Measurements from ENCODE around the gene NFIX. TPM values are rescaled to one million over a fixed set of nuclear protein-coding genes. Genes with fewer than 3 reads are reported as not detected.

NFIX gene
- total and polyA plus RNA-seq, 2 donors from 2014 or later = 4.3 to 65.0 TPM

GRCh38 chr19:13092158-13092543 lies 96.9 kb downstream of the NFIX start:
- DNase-seq (no peak), FAIRE-seq (no peak)
- Histone ChIP-seq H3K4me3 (ENCODE audit: low read length in 3 of 3) (no peak overlapping the region), H3K27ac (ENCODE audit: low read depth in 2 of 2, low read length in 2 of 2) (peak overlapping the region; percentile 32 to 74), H3K27me3 (ENCODE audit: control insufficient read depth, insufficient read depth, low read length) (peaks cover 8% of the 10 kb centered on the region), H3K9ac (ENCODE audit: low read length in 3 of 3) (no peak overlapping the region), H3K4me1 (ENCODE audit: control insufficient read depth in 2 of 3, insufficient read depth in 2 of 3, low read depth in 1 of 3, low read length in 3 of 3) (peaks cover 0 to 25% (median 18%) of the 10 kb centered on the region in 3 donors), H3K36me3 (ENCODE audit: control insufficient read depth in 2 of 3, insufficient read depth in 3 of 3, low read length in 3 of 3) (no peaks in the 10 kb centered on the region), H3K9me3 (ENCODE audit: control insufficient read depth in 2 of 3, insufficient read depth in 1 of 3, low read length in 3 of 3) (no peaks in the 10 kb centered on the region)
- no peak for TF ChIP-seq CTCF (IDR thresholded peaks at IDR 0.05; ENCODE audit: borderline replicate concordance, extremely low read depth, insufficient read depth)
- intact Hi-C loops (cut with DNase I) = no loop called here

- Histone ChIP-seq H3K27me3 (ENCODE audit: control insufficient read depth, insufficient read depth, low read length) (peaks cover 10% of the 10 kb centered on the region), H3K4me1 (ENCODE audit: control insufficient read depth in 2 of 3, insufficient read depth in 2 of 3, low read depth in 1 of 3, low read length in 3 of 3) (peaks cover 0 to 25% (median 18%) of the 10 kb centered on the region in 3 donors), H3K36me3 (ENCODE audit: control insufficient read depth in 2 of 3, insufficient read depth in 3 of 3, low read length in 3 of 3) (no peaks in the 10 kb centered on the region), H3K9ac (ENCODE audit: low read length in 3 of 3) (no peak overlapping the region), H3K27ac (ENCODE audit: low read depth in 2 of 2, low read length in 2 of 2) (peak overlapping the region; percentile 32 to 53), H3K4me3 (ENCODE audit: low read length in 3 of 3) (no peak overlapping the region), H3K9me3 (ENCODE audit: control insufficient read depth in 2 of 3, insufficient read depth in 1 of 3, low read length in 3 of 3) (no peaks in the 10 kb centered on the region)
- FAIRE-seq = no peak
- DNase-seq = peak in 1 of 5 donors; percentile 42
- intact Hi-C loops (cut with DNase I) = no loop called here
- no peak for TF ChIP-seq CTCF (IDR thresholded peaks at IDR 0.05; ENCODE audit: borderline replicate concordance, extremely low read depth, insufficient read depth)
These were observed 97.4 kb downstream of the NFIX start for GRCh38 chr19:13092606-13093235.

GRCh38 chr19:13093407-13094105 lies 98.3 kb downstream of the NFIX start:
- Histone ChIP-seq H3K9me3 (ENCODE audit: control insufficient read depth in 2 of 3, insufficient read depth in 1 of 3, low read length in 3 of 3) (no peaks in the 10 kb centered on the region), H3K4me3 (ENCODE audit: low read length in 3 of 3) (no peak overlapping the region), H3K4me1 (ENCODE audit: control insufficient read depth in 2 of 3, insufficient read depth in 2 of 3, low read depth in 1 of 3, low read length in 3 of 3) (peaks cover 0 to 25% (median 18%) of the 10 kb centered on the region in 3 donors), H3K9ac (ENCODE audit: low read length in 3 of 3) (no peak overlapping the region), H3K27me3 (ENCODE audit: control insufficient read depth, insufficient read depth, low read length) (peaks cover 10% of the 10 kb centered on the region), H3K27ac (ENCODE audit: low read depth in 2 of 2, low read length in 2 of 2) (peak overlapping the region in 1 of 2 donors; percentile 74), H3K36me3 (ENCODE audit: control insufficient read depth in 2 of 3, insufficient read depth in 3 of 3, low read length in 3 of 3) (no peaks in the 10 kb centered on the region)
- DNase-seq (peak; percentile 82 to 93 (median 90)), FAIRE-seq (no peak)
- intact Hi-C loops (cut with DNase I) = no loop called here
- peak; percentile 96 for TF ChIP-seq CTCF (IDR thresholded peaks at IDR 0.05; ENCODE audit: borderline replicate concordance, extremely low read depth, insufficient read depth)
